H1 (cell line): Measurements from ENCODE around the gene TUBA4B. TPM values are rescaled to one million over a fixed set of nuclear protein-coding genes. Genes with fewer than 3 reads are reported as not detected.
A peak's percentile ranks its signal among the peaks of the same experiment; 100 is the strongest.

Experiments used
- CBX8 ChIP-seq: fragments of 300-800, 300-1000 bp; sonication (generic); IDR thresholded peaks from 2 replicates; pipeline ENCODE4 v1.7.1; 2016; ENCODE audit warnings: low read depth, low read length, borderline replicate concordance
- CEBPB ChIP-seq: IDR thresholded peaks from 2 replicates; pipeline ENCODE4 v1.6.1; 2012; ENCODE audit warnings: low read depth, low read length
- CHD2 ChIP-seq: IDR thresholded peaks from 2 replicates; pipeline ENCODE4 v1.6.1; 2012; ENCODE audit warnings: low read length, improper control_type of control experiment
- EGR1 ChIP-seq: IDR thresholded peaks from 2 replicates; pipeline ENCODE4 v1.6.1; 2011; ENCODE audit warnings: low read depth, low read length, borderline replicate concordance
- EP300 ChIP-seq, 2 experiments: IDR thresholded peaks; 1 replicate in 1 of 2; 2 replicates in 1 of 2; pipeline ENCODE4 v1.6.1; 2011 to 2012; ENCODE audit warnings: low read depth in 2 of 2, low read length in 2 of 2, mild to moderate bottlenecking in 2 of 2, borderline replicate concordance in 1 of 2, inconsistent platforms in 1 of 2, moderate library complexity in 1 of 2
- EZH2 ChIP-seq: fragments of 200-600 bp; sonication (generic); IDR thresholded peaks from 2 replicates; pipeline ENCODE4 v1.7.1; 2012; ENCODE audit warnings: low read depth, mild to moderate bottlenecking, moderate library complexity, low read length, inconsistent platforms; ENCODE audit not compliant: severe bottlenecking
- JUN ChIP-seq: IDR thresholded peaks from 2 replicates; pipeline ENCODE4 v1.6.1; 2011; ENCODE audit warnings: low read depth, mild to moderate bottlenecking, improper control_type of control experiment, low read length
- MAFK ChIP-seq: IDR thresholded peaks from 2 replicates; pipeline ENCODE4 v1.6.1; 2012; ENCODE audit warnings: low read depth, mild to moderate bottlenecking, improper control_type of control experiment, low read length
- NANOG ChIP-seq: IDR thresholded peaks from 2 replicates; pipeline ENCODE4 v1.6.1; 2011; ENCODE audit warnings: low read length, low read depth, mild to moderate bottlenecking, inconsistent platforms; ENCODE audit not compliant: insufficient read depth, poor library complexity, severe bottlenecking
- NRF1 ChIP-seq: IDR thresholded peaks from 2 replicates; pipeline ENCODE4 v1.6.1; 2011; ENCODE audit warnings: mild to moderate bottlenecking, low read depth, low read length, improper control_type of control experiment
- PHF8 ChIP-seq: fragments of 200-600 bp; sonication (generic); conservative IDR thresholded peaks from 2 replicates; pipeline ENCODE4 v1.7.1; 2012; ENCODE audit warnings: low read depth, mild to moderate bottlenecking, inconsistent platforms, low read length, moderate library complexity
- RXRA ChIP-seq: IDR thresholded peaks from 2 replicates; pipeline ENCODE4 v1.6.1; 2011; ENCODE audit warnings: low read depth, mild to moderate bottlenecking, low read length, moderate library complexity; ENCODE audit not compliant: insufficient read depth
- SIN3A ChIP-seq, 2 experiments: IDR thresholded peaks in 1 of 2; conservative IDR thresholded peaks in 1 of 2; 2 replicates each; pipeline ENCODE4 v1.6.1; 2011 to 2012; ENCODE audit warnings: low read length in 2 of 2, improper control_type of control experiment in 1 of 2, low read depth in 1 of 2, mild to moderate bottlenecking in 1 of 2
- SIRT6 ChIP-seq: IDR thresholded peaks from one replicate; pipeline ENCODE4 v1.7.1; 2012; ENCODE audit warnings: low read length, inconsistent platforms
- SIX5 ChIP-seq: IDR thresholded peaks from 2 replicates; pipeline ENCODE4 v1.6.1; 2011; ENCODE audit warnings: mild to moderate bottlenecking, low read depth, low read length
- YY1 ChIP-seq: IDR thresholded peaks from 2 replicates; pipeline ENCODE4 v1.6.1; 2011; ENCODE audit warnings: low read depth, mild to moderate bottlenecking, low read length
- ZNF274 ChIP-seq: IDR thresholded peaks from 2 replicates; pipeline ENCODE4 v1.7.0; 2012; ENCODE audit warnings: low read length, borderline replicate concordance; ENCODE audit errors: extremely low read depth
- polyA plus RNA-seq, 7 experiments: library from polyadenylated mRNA; depleted of rRNA in 3 of 7; stranded (reverse) in 5 of 7; unstranded in 2 of 7; fragments of >200 nt in 5 of 7; fragments of 200-250 nt in 2 of 7; gene quantifications; 1 replicate in 5 of 7; 2 replicates in 1 of 7; 4 replicates in 1 of 7; pipeline versions ENCODE4 v1.2.1 to v1.2.3, GENCODE V29; 2011 to 2013; ENCODE audit warnings: missing spikeins in 2 of 7, mixed read lengths in 2 of 7
- total RNA-seq: library from RNA; stranded (reverse); fragmentation: NEBNext Ultra II Directional; extraction: Animal tissue kit (Norgen Biotek cat#: 25700); gene quantifications from 2 replicates; pipeline ENCODE4 v1.2.1, GENCODE V29; 2021
- TF ChIP-seq, protein P1 (sequence below), 3 experiments: IDR thresholded peaks; 1 replicate in 2 of 3; 2 replicates in 1 of 3; pipeline versions ENCODE4 v1.5.1 to v1.6.1; 2011; ENCODE audit warnings: low read length in 3 of 3, mild to moderate bottlenecking in 3 of 3, inconsistent platforms in 2 of 3, low read depth in 1 of 3, moderate library complexity in 1 of 3; ENCODE audit not compliant: insufficient read depth in 1 of 3; ENCODE audit errors: control extremely low read depth in 1 of 3
- TF ChIP-seq, protein P2 (sequence below): IDR thresholded peaks from 2 replicates; pipeline ENCODE4 v1.6.1; 2012; ENCODE audit warnings: inconsistent platforms
- TF ChIP-seq, protein P3 (sequence below): IDR thresholded peaks from 2 replicates; pipeline ENCODE4 v1.6.1; 2012; ENCODE audit warnings: inconsistent platforms

The TUBA4B gene
- total and polyA plus RNA-seq, 2 of the 8 experiments (the other 6 are each of a cell fraction or from before 2014, with no cell fraction given), result 0.08 to 0.24 TPM

DNA sequence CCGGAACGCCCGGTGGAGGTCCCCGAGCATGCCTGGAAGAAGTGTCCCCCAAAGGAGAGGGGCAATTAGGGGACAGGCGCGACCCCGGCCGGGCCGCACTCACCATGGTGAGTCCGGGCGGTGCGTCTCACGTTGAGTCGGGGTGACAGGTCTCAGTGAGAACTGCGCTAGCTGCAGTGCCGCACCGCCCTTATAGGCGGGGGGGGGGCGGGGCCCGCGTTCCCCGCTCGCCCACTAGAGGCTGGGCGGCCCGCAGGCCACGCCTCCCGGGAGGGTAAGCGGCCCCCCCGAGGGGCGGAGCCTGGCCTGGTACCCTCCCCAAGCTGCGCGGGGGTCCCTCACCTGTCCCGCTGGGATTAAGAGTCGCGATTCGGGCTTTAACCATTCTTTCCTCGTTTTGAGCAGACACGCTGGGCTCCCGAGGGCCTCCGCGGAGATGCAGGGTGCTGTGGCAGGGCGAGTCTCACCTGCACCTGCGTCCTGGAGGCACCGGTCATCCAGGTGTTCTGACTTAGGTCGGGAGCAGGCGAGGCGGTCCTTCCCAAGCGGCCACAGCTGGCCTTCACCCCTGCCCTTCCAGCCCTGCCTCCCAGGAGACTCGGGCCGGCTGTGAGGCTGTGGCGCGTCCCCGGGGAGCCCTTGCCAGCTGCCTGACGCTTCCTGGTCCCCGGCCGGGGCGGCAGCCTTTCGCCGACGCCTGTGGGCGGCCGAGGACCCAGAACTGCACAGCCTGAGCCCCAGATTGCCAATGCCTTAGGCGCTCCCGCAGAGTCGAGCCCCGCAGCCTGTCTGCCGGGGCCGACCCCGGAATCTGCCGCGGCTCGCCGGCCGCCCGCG, 928 bp downstream of the TUBA4B start, which contains the start of gene TUBA4A (continued):
- 0 out of 2 replicates have a peak, but pooled peaks have one; percentile 30 for TF ChIP-seq PHF8
- TF ChIP-seq EP300 (IDR thresholded peaks at IDR 0.05; ENCODE audit: borderline replicate concordance in 1 of 2, low read depth in 2 of 2, low read length in 2 of 2), result no peak
- TF ChIP-seq SIN3A (conservative IDR thresholded peaks at IDR 0.05 in 1 of 2, IDR thresholded peaks at IDR 0.05 in 1 of 2; ENCODE audit: low read depth in 1 of 2, low read length in 2 of 2), result no peak
- TF ChIP-seq, protein P1, sequence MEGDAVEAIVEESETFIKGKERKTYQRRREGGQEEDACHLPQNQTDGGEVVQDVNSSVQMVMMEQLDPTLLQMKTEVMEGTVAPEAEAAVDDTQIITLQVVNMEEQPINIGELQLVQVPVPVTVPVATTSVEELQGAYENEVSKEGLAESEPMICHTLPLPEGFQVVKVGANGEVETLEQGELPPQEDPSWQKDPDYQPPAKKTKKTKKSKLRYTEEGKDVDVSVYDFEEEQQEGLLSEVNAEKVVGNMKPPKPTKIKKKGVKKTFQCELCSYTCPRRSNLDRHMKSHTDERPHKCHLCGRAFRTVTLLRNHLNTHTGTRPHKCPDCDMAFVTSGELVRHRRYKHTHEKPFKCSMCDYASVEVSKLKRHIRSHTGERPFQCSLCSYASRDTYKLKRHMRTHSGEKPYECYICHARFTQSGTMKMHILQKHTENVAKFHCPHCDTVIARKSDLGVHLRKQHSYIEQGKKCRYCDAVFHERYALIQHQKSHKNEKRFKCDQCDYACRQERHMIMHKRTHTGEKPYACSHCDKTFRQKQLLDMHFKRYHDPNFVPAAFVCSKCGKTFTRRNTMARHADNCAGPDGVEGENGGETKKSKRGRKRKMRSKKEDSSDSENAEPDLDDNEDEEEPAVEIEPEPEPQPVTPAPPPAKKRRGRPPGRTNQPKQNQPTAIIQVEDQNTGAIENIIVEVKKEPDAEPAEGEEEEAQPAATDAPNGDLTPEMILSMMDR (IDR thresholded peaks at IDR 0.05; ENCODE audit: control extremely low read depth in 1 of 3, insufficient read depth in 1 of 3, low read depth in 1 of 3, low read length in 3 of 3), result no peak
- TF ChIP-seq YY1, result no peak
- TF ChIP-seq, protein P2, sequence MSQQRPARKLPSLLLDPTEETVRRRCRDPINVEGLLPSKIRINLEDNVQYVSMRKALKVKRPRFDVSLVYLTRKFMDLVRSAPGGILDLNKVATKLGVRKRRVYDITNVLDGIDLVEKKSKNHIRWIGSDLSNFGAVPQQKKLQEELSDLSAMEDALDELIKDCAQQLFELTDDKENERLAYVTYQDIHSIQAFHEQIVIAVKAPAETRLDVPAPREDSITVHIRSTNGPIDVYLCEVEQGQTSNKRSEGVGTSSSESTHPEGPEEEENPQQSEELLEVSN, result no peak; the same call in 1 of the 2 replicates
- no peak for TF ChIP-seq JUN
- TF ChIP-seq EGR1, result no peak
- no peak for TF ChIP-seq SIRT6
- TF ChIP-seq ZNF274, result no peak
- TF ChIP-seq MAFK, result no peak
- peak; percentile 70 for TF ChIP-seq EZH2
- TF ChIP-seq RXRA, result no peak
- no peak for TF ChIP-seq NANOG
- 0 out of 2 replicates have a peak, but pooled peaks have one; percentile 5 for TF ChIP-seq NRF1
- TF ChIP-seq SIX5, result no peak
- no peak for TF ChIP-seq CEBPB
- TF ChIP-seq, protein P3, sequence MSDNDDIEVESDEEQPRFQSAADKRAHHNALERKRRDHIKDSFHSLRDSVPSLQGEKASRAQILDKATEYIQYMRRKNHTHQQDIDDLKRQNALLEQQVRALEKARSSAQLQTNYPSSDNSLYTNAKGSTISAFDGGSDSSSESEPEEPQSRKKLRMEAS, result peak; percentile 31
- no peak for TF ChIP-seq CBX8
- TF ChIP-seq CHD2, result no peak
